PFSK-1 (cell line): ENCODE results near the gene SCART1. TPM values are rescaled to one million over a fixed set of nuclear protein-coding genes. Genes with fewer than 3 reads are reported as not detected.

ENCODE experiments used
- FOXP2 ChIP-seq: optimal IDR thresholded peaks from 2 replicates; pipeline ENCODE3; 2011; ENCODE audit warnings: borderline replicate concordance, control low read depth, inconsistent platforms; ENCODE audit not compliant: insufficient read depth; ENCODE audit errors: extremely low read length, extremely low read depth
- POLR2AphosphoS5 ChIP-seq: IDR thresholded peaks from 2 replicates; pipeline ENCODE4 v1.6.1; 2012; ENCODE audit warnings: low read depth, mild to moderate bottlenecking, control low read depth, low read length, moderate library complexity
- SIN3A ChIP-seq: IDR thresholded peaks from 2 replicates; pipeline ENCODE4 v1.6.1; 2012; ENCODE audit warnings: mild to moderate bottlenecking, low read length, moderate library complexity, borderline replicate concordance; ENCODE audit not compliant: insufficient read depth
- TAF1 ChIP-seq: IDR thresholded peaks from 2 replicates; pipeline ENCODE4 v1.6.1; 2012; ENCODE audit warnings: low read length, control low read depth, borderline replicate concordance; ENCODE audit not compliant: insufficient read depth
- polyA plus RNA-seq: library from polyadenylated mRNA; unstranded; fragments of >200 nt; gene quantifications from one replicate; pipeline ENCODE4 v1.2.1, GENCODE V29; 2012; ENCODE audit warnings: low read depth, missing spikeins; ENCODE audit not compliant: insufficient read length
- TF ChIP-seq, protein P1 (sequence below), 2 experiments: IDR thresholded peaks; 2 replicates each; pipeline versions ENCODE4 v1.6.1 to v1.8.0; 2011 to 2012; ENCODE audit warnings: low read depth in 2 of 2, low read length in 2 of 2, control low read depth in 1 of 2, inconsistent platforms in 1 of 2, mild to moderate bottlenecking in 1 of 2, moderate library complexity in 1 of 2; ENCODE audit not compliant: insufficient read depth in 1 of 2

SCART1 gene
- 0.63 TPM for polyA plus RNA-seq

DNA sequence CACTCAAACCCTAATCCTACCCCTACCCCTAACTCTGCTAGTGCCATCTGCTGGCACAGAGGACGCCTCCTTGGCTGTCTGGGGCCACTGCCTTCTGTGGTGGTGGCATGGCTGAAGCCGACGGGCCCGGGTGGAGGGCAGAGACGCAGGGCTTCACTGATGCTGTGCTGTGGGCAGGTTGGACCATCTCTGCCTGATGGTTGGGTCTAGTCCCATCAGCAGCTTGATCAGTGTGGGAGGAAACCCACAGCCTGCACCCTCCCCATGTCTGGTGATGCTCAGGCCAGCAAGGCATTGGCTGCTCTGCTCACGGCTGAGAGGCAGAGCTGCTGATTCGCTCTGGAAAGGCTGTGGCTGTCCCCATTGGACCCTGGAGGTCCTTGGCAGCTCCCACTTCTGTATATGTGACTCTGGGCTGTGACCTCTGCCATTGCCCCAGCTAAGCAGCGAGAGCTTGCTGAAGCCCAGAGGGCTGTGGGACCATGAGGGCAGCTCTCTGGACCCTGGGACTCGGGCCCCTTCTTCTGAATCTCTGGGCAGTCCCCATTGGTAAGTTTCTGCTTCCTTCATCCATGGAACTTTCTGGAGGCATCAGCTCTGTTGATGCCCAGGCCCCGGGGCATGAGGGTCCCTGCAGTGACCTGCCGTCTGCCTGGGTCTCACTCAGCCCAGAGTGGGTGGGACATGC is at the start of gene SCART1:
TSS of gene SCART1 (plus strand) at position 430 of the 688 bp plus-strand sequence. CDS start at position 483, 53 bp downstream.
- TF ChIP-seq TAF1 (no peak), SIN3A (no peak), FOXP2 (no peak), POLR2AphosphoS5 (no peak)
- TF ChIP-seq, protein P1, sequence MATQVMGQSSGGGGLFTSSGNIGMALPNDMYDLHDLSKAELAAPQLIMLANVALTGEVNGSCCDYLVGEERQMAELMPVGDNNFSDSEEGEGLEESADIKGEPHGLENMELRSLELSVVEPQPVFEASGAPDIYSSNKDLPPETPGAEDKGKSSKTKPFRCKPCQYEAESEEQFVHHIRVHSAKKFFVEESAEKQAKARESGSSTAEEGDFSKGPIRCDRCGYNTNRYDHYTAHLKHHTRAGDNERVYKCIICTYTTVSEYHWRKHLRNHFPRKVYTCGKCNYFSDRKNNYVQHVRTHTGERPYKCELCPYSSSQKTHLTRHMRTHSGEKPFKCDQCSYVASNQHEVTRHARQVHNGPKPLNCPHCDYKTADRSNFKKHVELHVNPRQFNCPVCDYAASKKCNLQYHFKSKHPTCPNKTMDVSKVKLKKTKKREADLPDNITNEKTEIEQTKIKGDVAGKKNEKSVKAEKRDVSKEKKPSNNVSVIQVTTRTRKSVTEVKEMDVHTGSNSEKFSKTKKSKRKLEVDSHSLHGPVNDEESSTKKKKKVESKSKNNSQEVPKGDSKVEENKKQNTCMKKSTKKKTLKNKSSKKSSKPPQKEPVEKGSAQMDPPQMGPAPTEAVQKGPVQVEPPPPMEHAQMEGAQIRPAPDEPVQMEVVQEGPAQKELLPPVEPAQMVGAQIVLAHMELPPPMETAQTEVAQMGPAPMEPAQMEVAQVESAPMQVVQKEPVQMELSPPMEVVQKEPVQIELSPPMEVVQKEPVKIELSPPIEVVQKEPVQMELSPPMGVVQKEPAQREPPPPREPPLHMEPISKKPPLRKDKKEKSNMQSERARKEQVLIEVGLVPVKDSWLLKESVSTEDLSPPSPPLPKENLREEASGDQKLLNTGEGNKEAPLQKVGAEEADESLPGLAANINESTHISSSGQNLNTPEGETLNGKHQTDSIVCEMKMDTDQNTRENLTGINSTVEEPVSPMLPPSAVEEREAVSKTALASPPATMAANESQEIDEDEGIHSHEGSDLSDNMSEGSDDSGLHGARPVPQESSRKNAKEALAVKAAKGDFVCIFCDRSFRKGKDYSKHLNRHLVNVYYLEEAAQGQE (IDR thresholded peaks at IDR 0.05; ENCODE audit: insufficient read depth in 1 of 2, low read depth in 2 of 2, low read length in 2 of 2) = no peak

DNA sequence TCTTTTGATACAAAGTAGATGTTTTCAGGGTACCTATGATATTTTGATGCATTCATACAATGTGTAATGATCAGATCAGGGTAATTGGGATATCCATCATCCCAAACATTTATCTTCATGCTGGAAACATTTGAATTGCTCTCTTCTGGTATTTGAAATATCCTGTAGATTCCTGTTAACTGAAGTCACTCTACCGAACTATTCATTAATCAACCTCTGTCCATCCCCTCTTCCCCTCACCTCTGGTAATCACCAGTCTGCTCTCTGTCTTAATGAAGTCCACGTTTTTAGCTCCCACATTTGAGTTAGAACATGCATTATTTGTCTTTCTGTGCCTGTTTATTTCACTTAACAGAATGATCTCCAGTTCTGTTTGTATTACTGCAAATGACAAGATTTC is 48.5 kb upstream of the SCART1 start:
- no peak for TF ChIP-seq SIN3A
- TF ChIP-seq POLR2AphosphoS5 = no peak
- TF ChIP-seq, protein P1 (IDR thresholded peaks at IDR 0.05; ENCODE audit: insufficient read depth in 1 of 2, low read depth in 2 of 2, low read length in 2 of 2) = no peak

DNA sequence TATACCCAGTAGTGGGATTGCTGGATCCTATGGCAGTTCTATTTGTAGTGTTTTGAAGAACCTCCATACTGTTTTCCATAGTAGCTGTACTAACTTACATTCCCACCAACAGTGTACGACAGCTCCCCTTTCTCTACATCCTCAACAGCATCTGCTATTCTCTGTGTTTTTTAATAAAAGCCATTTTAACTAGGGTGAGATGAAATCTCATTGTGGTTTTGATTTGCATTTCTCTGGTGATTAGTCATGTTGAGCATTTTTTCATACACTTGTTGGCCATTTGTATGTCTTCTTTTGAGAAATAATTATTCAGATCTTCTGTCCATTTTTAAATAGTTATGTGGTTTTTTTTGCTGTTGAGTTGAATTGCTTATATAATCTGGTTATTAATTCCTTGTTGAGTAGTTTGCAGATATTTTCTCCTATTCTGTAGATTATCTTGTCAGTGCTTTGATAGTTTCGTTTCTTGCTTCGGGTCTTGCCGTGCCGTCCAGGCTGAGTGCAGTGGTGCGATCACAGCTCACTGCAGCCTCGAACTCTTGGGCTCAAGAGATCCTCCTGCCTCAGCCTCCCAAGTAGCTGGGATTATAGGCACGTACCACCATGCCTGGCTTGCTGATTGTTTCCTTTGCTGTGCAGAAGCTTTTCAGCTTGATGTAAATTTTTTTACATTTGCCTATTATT is 47.8 kb upstream of the SCART1 start:
- TF ChIP-seq, protein P1 (IDR thresholded peaks at IDR 0.05; ENCODE audit: insufficient read depth in 1 of 2, low read depth in 2 of 2, low read length in 2 of 2) = no peak
- TF ChIP-seq TAF1 (no peak), POLR2AphosphoS5 (no peak), SIN3A (no peak), FOXP2 (no peak)

DNA sequence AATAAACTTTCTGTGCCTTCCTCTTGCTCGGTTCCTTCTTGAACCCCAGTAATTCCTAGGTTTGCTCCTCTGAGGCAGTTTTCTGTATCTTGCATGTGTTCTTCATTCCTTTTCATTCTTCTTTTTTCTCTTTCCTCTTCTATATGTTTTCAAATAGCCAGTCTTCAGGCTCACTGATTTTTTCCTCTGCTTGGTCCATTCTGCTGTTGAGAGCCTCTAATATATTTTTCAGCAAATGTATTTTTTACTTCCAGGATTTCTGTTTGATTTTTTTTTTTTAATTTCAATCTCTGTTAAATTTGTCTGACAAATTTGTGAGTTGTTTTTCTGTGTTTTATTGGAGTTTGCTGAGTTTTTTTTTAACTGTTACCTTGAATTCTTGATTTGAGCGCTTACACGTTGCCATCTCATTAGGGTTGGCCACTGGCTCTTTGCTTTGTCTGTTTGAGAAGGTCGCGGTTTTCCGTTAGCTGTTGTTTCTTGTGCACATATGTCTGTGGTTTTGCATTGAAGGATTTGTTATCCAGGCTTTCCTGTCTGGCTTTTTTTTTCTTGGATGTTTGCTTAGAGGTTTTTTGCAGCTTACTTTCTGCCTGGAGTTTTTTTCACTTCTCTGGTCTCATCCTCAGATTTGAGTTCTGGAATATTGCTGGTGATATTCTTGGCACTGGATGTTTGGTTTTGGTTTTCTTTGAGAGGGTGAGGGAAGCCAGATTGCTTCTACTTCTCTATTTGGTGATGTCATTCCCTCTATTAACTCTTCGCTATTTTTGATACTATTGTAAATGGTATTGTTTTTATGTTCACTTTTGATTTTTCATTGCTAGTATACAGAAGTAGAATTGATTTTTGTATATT is 42.0 kb upstream of the SCART1 start:
- TF ChIP-seq SIN3A (no peak), FOXP2 (no peak), TAF1 (no peak), POLR2AphosphoS5 (no peak)
- TF ChIP-seq, protein P1 (IDR thresholded peaks at IDR 0.05; ENCODE audit: insufficient read depth in 1 of 2, low read depth in 2 of 2, low read length in 2 of 2) = no peak
